ENCODE measurements around the gene DMD. TPM values are rescaled to one million over a fixed set of nuclear protein-coding genes. Genes with fewer than 3 reads are reported as not detected.

Gene DMD
- total RNA-seq, 3 donors from 2014 or later (not counting 1 experiment from before 2014, with no cell fraction given), result not detected

- H3K36me3 Mint-ChIP-seq, result no peaks in the 10 kb centered on the region
- TF ChIP-seq CTCF (IDR thresholded peaks at IDR 0.05), result no peak
- no peak overlapping the region for H3K27ac Mint-ChIP-seq
- Histone ChIP-seq H3K4me1 (ENCODE audit: control insufficient read depth, insufficient read depth, low read length) (no peaks in the 10 kb centered on the region), H3K4me3 (ENCODE audit: low read length) (no peak overlapping the region), H3K36me3 (ENCODE audit: control insufficient read depth, insufficient read depth, low read length) (no peaks in the 10 kb centered on the region), H3K27me3 (ENCODE audit: control insufficient read depth, insufficient read depth, low read length) (no peaks in the 10 kb centered on the region), H3K27ac (ENCODE audit: low read length) (no peak overlapping the region), H3K9me3 (ENCODE audit: control insufficient read depth, insufficient read depth, low read length) (no peaks in the 10 kb centered on the region)
- intact Hi-C loops (cut with micrococcal nuclease), result no loop called here
- H3K4me3 Mint-ChIP-seq, result no peak overlapping the region
- DNase-seq (no peak), ATAC-seq (no peak)
- WGBS (ENCODE audit: insufficient coverage), result 85% methylated on average over 5 of the region's 5 CpGs
- H3K9me3 Mint-ChIP-seq, result peaks cover 8 to 18% of the 10 kb centered on the region in 2 donors
- H3K4me1 Mint-ChIP-seq, result no peaks in the 10 kb centered on the region
- H3K27me3 Mint-ChIP-seq (ENCODE audit: low read depth in 2 of 2), result no peaks in the 10 kb centered on the region
Observed at GRCh38 chrX:32176510-32176909, 1034.8 kb downstream of the DMD start.

- no peaks in the 10 kb centered on the region for H3K36me3 Mint-ChIP-seq
- DNase-seq (no peak), ATAC-seq (no peak)
- H3K4me3 Mint-ChIP-seq, result no peak overlapping the region
- peaks cover 0 to 3% of the 10 kb centered on the region in 2 donors for H3K9me3 Mint-ChIP-seq
- H3K27me3 Mint-ChIP-seq (ENCODE audit: low read depth in 2 of 2), result no peaks in the 10 kb centered on the region
- H3K27ac Mint-ChIP-seq, result no peak overlapping the region
- Histone ChIP-seq H3K4me1 (ENCODE audit: control insufficient read depth, insufficient read depth, low read length) (no peaks in the 10 kb centered on the region), H3K27ac (ENCODE audit: low read length) (no peak overlapping the region), H3K4me3 (ENCODE audit: low read length) (no peak overlapping the region), H3K27me3 (ENCODE audit: control insufficient read depth, insufficient read depth, low read length) (no peaks in the 10 kb centered on the region), H3K36me3 (ENCODE audit: control insufficient read depth, insufficient read depth, low read length) (no peaks in the 10 kb centered on the region), H3K9me3 (ENCODE audit: control insufficient read depth, insufficient read depth, low read length) (no peaks in the 10 kb centered on the region)
- no peak for TF ChIP-seq CTCF (IDR thresholded peaks at IDR 0.05)
- H3K4me1 Mint-ChIP-seq, result no peaks in the 10 kb centered on the region
- 93% methylated on average over 2 of the region's 3 CpGs for WGBS (ENCODE audit: insufficient coverage)
- intact Hi-C loops (cut with micrococcal nuclease), result no loop called here
Observed at GRCh38 chrX:32170481-32170880, 1040.9 kb downstream of the DMD start.

GRCh38 chrX:32155044-32155638 is 1056.2 kb downstream of the DMD start:
- Histone ChIP-seq H3K9me3 (ENCODE audit: control insufficient read depth, insufficient read depth, low read length) (no peaks in the 10 kb centered on the region), H3K27ac (ENCODE audit: low read length) (no peak overlapping the region), H3K36me3 (ENCODE audit: control insufficient read depth, insufficient read depth, low read length) (no peaks in the 10 kb centered on the region), H3K27me3 (ENCODE audit: control insufficient read depth, insufficient read depth, low read length) (no peaks in the 10 kb centered on the region), H3K4me1 (ENCODE audit: control insufficient read depth, insufficient read depth, low read length) (no peaks in the 10 kb centered on the region), H3K4me3 (ENCODE audit: low read length) (no peak overlapping the region)
- Mint-ChIP-seq H3K9me3 (peaks cover 0 to 2% of the 10 kb centered on the region in 2 donors), H3K27ac (no peak overlapping the region), H3K27me3 (ENCODE audit: low read depth in 2 of 2) (no peaks in the 10 kb centered on the region), H3K36me3 (no peaks in the 10 kb centered on the region), H3K4me3 (no peak overlapping the region), H3K4me1 (no peaks in the 10 kb centered on the region)
- no peak for ATAC-seq
- DNase-seq, result no peak
- TF ChIP-seq CTCF (IDR thresholded peaks at IDR 0.05), result no peak
- intact Hi-C loops (cut with micrococcal nuclease), result no loop called here
- WGBS (ENCODE audit: insufficient coverage), result 37% methylated on average over 5 of the region's 5 CpGs

GRCh38 chrX:32153585-32153984 is 1057.8 kb downstream of the DMD start:
- ATAC-seq (no peak), DNase-seq (no peak)
- intact Hi-C loops (cut with micrococcal nuclease), result no loop called here
- Histone ChIP-seq H3K4me3 (ENCODE audit: low read length) (no peak overlapping the region), H3K36me3 (ENCODE audit: control insufficient read depth, insufficient read depth, low read length) (no peaks in the 10 kb centered on the region), H3K27me3 (ENCODE audit: control insufficient read depth, insufficient read depth, low read length) (no peaks in the 10 kb centered on the region), H3K9me3 (ENCODE audit: control insufficient read depth, insufficient read depth, low read length) (no peaks in the 10 kb centered on the region), H3K4me1 (ENCODE audit: control insufficient read depth, insufficient read depth, low read length) (no peaks in the 10 kb centered on the region), H3K27ac (ENCODE audit: low read length) (no peak overlapping the region)
- Mint-ChIP-seq H3K4me3 (no peak overlapping the region), H3K4me1 (no peaks in the 10 kb centered on the region), H3K9me3 (peaks cover 0 to 2% of the 10 kb centered on the region in 2 donors), H3K27me3 (ENCODE audit: low read depth in 2 of 2) (no peaks in the 10 kb centered on the region), H3K27ac (no peak overlapping the region), H3K36me3 (no peaks in the 10 kb centered on the region)
- 71% methylated on average over 3 of the region's 4 CpGs for WGBS (ENCODE audit: insufficient coverage)
- TF ChIP-seq CTCF (IDR thresholded peaks at IDR 0.05), result no peak

Data from natural killer cell (primary cell).